ENCODE results near the gene ITSN2.

Gene ITSN2

DNA sequence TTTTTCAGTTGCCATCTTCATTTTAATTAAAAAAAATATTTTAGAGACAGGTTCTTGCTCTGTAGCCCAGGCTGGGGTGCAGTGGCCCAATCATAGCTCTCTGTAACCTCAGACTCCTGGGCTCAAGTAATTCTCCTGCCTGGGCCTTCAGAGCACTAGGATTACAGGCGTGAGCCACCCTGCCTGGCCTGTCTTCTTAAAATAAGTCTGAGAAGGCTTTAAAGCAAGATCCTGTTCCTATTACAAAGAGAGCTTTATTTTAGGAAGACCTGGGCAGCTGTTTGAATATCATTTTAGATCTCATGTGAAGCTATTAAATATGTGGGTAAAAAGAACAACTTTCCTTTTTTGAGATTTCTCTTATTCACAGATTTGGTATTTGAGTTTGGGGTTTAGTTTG is 184.0 kb downstream of the ITSN2 start:
- no peak for DNase-seq (ENCODE audit: low spot score)

DNA sequence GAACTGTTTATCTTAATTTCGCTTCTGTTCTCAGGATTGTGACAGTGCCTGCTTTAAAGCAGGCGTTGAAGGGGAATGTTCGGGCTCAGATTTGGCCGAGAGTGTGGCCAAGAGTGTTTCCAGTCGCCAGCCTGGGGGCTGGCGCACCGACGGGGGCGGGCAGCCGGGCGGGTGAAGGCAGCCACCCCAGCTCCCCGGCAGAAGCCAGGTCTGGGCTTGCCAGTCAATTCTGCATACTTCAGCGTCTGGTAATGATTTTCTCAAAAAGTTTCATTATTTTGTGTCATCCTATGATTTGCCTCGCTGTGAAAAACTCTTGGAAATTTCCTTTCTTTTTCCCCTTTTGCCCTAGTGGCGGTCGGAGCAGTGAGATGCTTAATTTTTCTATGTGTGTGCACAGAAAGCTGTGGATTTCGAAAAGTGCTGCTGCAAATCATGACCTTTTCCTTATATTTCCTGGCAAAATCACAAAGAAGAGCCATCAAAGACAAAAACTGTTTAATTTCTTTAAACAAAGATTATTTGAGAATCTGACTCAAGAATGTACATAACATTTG is 184.6 kb downstream of the ITSN2 start:
- DNase-seq (ENCODE audit: low spot score): no peak

DNA sequence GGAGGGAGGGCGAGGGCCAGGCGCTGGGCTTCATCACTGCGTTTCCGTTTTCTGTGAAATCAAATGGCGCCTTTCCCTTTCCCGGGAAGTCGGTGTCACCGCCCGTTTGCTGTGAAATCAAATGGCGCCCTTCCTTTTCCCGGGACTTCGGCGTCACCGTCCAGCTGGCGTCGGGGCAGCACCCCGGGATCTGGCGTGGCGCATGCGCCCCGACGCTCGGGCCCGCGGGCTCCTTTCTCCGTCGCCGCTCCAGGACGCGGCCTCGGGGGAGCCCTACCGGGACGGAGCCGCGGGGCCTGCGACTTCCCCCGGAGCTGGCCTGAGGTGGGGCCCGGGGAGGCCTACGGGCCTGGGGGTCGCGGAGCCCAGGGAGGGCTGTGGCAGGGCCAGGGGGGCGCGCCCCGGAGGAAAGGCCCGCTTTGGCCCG is 185.5 kb downstream of the ITSN2 start, which contains the start of gene FAM228A:
TSS of gene FAM228A (plus strand) at position 203 of the 427 bp plus-strand sequence. CDS start 428 bp downstream, outside the sequence.
- DNase-seq (ENCODE audit: low spot score): no peak

DNA sequence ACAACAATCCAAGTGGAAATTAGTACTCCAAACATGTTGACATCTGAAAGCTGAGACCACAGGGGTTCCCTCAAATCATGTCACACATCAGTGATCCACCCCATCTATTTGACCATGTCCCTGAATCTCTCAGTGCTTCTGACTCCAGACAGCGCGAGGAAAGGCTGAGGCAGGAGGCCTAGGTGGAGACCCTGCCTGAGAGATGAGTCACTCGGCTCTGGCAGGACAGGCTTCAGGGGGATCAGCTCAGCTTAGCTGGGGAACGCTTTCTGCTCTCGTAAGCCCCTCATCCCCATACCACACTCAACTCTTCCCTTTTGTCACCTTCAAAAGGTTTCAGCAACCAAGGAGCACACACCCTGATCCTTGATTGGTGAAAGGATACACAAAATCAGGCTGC is 191.3 kb downstream of the ITSN2 start:
- DNase-seq (ENCODE audit: low spot score): no peak

DNA sequence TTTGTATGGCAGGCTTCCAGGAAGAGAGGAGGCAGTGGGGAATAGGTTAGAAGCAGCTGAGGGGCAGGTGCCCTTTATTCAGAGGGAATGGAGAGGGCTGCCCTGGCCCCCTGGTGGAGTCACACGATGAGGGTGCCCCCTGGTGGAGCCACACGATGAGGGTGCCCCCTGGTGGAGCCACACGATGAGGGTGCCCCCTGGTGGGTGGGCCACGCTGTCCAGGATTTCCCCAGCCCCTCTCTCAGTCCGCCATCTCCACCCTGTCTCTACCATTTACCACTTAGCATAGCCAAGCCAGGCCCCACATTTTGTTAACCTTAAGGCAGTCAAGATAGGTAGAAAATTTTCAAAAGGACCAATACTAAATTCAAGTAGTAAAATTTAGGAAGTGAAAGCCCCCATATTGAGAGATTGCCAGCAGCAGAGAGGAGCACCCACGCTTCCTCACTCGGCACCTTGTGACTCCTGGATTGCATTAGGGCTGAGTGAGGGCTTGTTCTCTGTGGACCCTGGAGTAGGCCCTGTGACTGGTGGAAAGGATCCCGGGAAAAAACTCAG is 195.8 kb downstream of the ITSN2 start:
- DNase-seq (ENCODE audit: low spot score): no peak

DNA sequence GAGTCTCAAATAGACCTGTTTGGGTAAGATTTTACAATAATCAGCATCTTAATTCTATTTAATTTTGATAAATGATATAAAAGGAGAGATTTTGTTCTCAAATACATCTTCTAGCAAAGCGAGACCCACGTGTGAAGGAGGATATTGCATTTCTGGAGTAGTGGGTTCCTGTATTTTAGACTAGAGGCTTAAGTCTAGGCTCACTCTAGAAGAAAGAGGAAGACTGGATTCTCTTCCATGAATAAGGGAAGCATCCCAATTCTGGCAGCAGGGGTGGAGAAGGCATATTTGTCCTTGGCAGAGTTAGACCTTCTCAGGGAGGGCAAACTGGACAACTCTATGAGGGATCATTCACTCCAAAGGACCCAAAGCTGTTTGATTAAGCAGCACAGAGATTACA is 196.7 kb downstream of the ITSN2 start:
- no peak for DNase-seq (ENCODE audit: low spot score)

DNA sequence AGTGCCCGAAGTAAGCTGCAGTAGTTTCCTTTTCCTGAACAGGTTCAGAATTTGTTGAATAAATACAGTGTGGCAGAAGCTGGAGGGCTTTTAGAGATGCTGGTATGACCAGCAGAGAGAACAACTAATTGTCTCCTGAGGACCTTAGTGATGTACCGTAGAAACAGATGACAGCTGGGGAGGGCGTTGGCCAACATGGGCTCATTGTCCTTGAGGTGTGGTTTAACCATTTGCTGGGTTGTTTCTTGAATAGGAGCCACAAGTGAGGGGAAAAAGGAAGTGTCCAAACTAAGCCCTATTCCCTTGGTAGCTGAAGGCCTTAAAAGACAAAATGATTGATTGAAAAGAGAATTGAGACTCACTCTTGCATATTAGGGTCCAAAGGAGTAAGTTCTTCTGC is 197.2 kb downstream of the ITSN2 start:
- no peak for DNase-seq (ENCODE audit: low spot score)

DNA sequence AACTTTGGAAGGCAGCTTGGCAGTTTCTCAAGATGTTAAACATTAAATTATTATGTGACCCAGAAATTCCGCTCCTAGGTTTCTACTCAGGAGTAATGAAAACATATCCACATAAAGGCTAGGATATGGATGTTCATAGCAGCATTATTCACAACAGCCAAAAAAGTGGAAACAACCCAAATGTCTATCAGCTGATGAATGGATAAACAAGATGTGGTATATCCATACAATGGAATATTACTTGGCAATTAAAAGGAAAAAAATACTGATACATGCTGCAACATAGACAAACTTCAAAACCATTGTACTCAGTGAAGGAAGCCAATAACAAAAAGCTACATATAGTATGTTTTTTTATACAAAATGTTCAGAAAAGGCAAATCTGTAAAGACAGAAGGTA is 197.8 kb downstream of the ITSN2 start:
- no peak for DNase-seq (ENCODE audit: low spot score)

DNA sequence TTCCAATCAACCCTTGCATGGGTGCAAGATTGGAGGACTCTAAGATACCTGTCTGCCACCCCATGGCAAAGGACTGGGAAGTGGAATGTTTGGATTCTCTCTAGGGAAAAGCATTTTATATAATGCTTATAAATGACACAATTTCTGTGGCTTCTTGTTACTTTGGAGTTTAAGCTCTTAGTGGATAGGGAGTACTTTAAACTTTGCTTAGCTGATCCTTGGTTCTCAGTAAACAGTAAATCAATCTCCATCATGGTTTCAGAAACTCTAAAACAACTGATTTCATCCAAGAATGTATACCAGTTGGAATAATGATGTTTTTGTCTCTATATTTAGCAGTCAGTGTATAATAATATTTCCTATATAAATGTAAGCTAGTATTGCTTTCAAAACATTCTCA is 199.6 kb downstream of the ITSN2 start:
- no peak for DNase-seq (ENCODE audit: low spot score)

DNA sequence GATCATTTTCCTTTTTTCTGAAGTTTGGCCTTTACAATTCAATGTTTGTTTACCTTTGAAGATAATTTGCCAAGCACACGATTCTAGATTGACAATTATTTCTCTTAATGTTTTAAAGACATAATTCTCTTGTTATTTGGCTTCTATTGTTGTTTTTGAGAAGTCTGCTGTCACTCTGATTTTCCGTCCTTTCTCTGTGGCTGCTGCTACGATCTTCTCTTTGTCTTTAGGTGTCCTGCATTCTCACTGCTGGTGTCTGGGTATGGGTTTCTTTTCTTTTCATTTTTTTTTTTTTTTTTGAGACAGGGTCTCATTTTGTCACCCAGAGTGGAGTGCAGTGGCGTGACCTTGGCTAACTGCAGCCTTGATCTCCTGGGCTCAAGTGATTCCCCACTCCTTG is 200.6 kb downstream of the ITSN2 start:
- DNase-seq (ENCODE audit: low spot score): no peak

DNA sequence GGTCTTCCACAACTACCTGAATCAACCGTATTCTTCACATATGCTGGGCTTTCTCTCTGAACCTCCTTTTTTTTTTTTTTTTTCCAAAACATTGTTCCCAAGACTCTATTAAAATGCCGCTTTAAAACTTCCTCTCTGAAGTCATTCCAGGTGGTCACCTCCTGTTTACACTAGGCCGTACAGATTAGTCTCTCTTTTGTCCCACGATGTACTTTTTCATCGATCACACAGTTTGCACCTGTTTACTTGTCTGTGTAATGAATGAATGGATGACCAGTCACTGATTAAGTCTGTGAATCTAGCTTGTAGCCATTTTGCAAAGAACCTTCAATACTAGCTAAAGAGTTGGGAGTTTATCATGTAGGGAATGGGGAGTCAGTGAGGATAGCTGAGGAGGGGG is 202.2 kb downstream of the ITSN2 start:
- no peak for DNase-seq (ENCODE audit: low spot score)

DNA sequence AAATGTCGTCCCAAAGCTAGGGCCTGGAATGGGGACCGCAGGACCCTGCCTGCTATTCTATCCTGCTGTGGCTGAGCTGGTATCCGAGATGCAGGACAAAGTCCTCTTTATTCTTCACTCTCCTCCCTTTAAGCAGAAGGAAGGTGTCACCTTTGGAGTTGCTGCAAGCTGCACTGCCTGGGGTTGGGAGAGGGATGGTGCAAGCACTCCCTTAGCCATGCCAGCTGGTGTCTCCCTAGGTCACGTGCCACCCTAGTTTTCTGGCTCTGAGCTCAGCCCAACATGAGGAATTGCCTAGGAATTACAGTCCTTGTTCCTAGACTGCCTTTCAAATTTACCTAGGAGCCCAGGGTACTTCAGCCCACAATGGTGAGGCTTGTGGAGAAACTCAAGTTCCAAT is 206.9 kb downstream of the ITSN2 start:
- no peak for DNase-seq (ENCODE audit: low spot score)
